Activated CD4-positive, alpha-beta memory T cell treated with anti-CD3 and anti-CD28 coated beads for 36 hours (primary cell): ENCODE results near the gene PLD1. TPM values are rescaled to one million over a fixed set of nuclear protein-coding genes. Genes with fewer than 3 reads are reported as not detected.

Experiments
- CTCF ChIA-PET: fragments of 350-600 bp; sonication (Branson Sonifier 250); formaldehyde crosslinking; loops from one replicate; lab custom pipeline; 2021; ENCODE audit warnings: antibody characterized with exemption, inconsistent platforms; lab: Charles Lee
- POLR2A ChIA-PET: fragments of 350-600 bp; sonication (Branson Sonifier 250); formaldehyde crosslinking; loops from one replicate; lab custom pipeline; 2021; ENCODE audit warnings: antibody characterized with exemption; lab: Charles Lee
- DNase-seq: peaks from one replicate; pipeline ENCODE4 v3.0.0-alpha.2; 2020
- H3K27ac Mint-ChIP-seq: one replicate; pipeline ENCODE4 v1.8.0; 2021; ENCODE audit warnings: mixed read lengths
- H3K27me3 Mint-ChIP-seq: one replicate; pipeline ENCODE4 v1.8.0; 2021; ENCODE audit warnings: mixed read lengths
- H3K36me3 Mint-ChIP-seq: one replicate; pipeline ENCODE4 v1.8.0; 2021; ENCODE audit warnings: mixed read lengths
- H3K4me1 Mint-ChIP-seq: one replicate; pipeline ENCODE4 v1.8.0; 2021; ENCODE audit warnings: low read depth, mixed read lengths
- H3K4me3 Mint-ChIP-seq: one replicate; pipeline ENCODE4 v1.8.0; 2021; ENCODE audit warnings: mild to moderate bottlenecking, mixed read lengths
- H3K9me3 Mint-ChIP-seq: one replicate; pipeline ENCODE4 v1.8.0; 2021; ENCODE audit warnings: mixed read lengths
- intact Hi-C: fragments of 100-400 bp; cut with micrococcal nuclease; formaldehyde crosslinking; loops from one replicate; pipeline ENCODE4 v1.15.1; 2023
- total RNA-seq, 2 experiments: library from RNA; stranded (reverse); gene quantifications; one replicate each; pipeline ENCODE4 v1.2.3, GENCODE V29; 2021

Gene PLD1
- total RNA-seq, 2 experiments from 2014 or later: 0.99 to 1.4 TPM

DNA sequence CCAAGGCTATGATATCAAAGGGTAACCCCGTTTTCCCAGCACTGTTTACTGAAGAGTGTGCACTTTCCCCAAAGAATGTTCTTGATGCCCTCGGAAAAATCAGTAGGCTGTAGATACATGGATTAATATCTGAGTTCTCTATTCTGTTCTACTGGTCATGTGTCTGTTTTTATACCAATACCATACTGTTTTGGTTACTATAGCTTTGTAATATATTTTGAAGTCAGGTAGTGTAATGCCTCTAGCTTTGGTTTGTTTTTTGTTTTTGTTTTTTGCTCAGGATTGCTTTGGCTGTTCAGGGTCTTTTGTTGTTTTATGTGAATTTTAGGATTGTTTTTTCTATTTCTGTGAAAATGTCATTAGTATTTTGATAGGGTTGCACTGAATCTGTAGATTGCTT lies 95.1 kb downstream of the PLD1 start:
- Mint-ChIP-seq H3K4me1 (no peaks in the 10 kb centered on the region), H3K9me3 (peaks cover 7% of the 10 kb centered on the region), H3K27me3 (peaks cover 5% of the 10 kb centered on the region), H3K27ac (no peak overlapping the region), H3K4me3 (no peak overlapping the region), H3K36me3 (no peaks in the 10 kb centered on the region)
- ChIA-PET POLR2A (no interaction called here), CTCF (no interaction called here)
- DNase-seq: no peak
- intact Hi-C loops: no loop called here

DNA sequence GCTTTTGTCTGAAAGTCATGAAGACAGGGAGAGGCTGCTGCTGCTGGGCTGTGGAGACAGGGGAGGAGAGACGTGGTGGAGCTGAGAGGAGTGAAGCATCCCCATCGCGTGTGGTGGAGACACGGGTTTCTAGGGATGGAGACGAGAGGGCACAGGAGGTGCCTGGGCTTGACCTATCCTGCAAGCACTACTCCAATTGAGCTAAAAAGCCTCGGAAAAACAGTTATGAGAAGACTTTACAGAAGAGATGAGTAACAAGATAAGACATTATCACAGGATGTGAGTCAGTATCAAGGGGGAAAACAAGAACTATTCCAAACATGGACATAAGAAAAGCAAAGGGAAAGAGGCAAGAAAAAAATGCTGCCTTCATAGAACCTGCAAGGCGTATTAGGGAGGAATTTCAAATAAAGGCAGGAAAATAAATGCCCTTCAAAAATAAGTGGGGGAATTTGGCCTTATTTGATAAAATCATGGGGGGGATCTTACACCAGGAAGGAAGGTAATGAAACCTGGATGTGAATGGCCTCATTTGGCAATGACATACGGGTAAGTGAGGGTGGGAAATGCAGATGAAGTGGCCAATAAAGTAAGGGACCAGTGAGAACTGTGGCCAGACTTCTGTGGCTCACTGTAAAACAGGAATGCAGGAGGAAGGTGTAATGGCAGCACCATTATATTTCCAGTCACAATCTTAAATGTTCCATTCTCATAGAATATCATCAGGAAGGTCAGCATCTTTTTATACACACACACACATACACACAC lies 97.9 kb downstream of the PLD1 start:
- intact Hi-C loops: no loop called here
- Mint-ChIP-seq H3K4me3 (no peak overlapping the region), H3K27ac (no peak overlapping the region), H3K36me3 (no peaks in the 10 kb centered on the region), H3K9me3 (peaks cover 7% of the 10 kb centered on the region), H3K4me1 (no peaks in the 10 kb centered on the region), H3K27me3 (no peaks in the 10 kb centered on the region)
- no peak for DNase-seq
- ChIA-PET CTCF (no interaction called here), POLR2A (no interaction called here)

DNA sequence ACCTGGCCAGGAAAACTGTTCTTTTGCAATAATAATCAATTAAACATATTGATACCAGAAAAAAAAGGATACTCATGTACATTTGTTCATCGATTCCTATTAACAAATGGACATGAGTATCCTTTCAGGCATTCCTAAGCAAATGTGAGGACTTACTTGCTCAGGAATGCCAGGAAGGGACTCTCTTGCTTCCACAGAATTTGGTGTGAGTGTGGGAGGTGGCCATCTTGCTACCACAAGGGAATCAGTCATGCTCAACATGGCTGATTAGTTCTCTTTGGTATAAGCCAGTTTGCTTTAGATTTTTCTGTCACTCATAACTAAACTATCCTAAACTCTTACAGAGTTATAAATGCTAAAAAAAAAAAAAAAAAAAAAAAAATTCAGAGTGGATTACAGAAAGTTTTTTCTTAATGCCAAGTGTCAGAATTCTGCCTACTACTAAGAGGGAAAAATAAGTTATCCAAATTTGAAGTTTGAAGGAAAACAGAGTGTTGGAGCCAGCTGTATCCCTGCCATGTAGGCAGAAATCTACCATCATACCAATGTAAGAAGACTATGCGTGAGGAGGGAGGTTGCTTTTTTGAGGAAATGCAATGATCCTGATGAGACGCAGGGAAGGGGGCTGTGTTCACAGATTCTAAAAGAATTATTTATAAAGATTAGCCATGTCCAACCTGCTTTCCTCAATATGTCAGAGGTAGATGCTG lies 98.7 kb downstream of the PLD1 start:
- intact Hi-C loops: no loop called here
- Mint-ChIP-seq H3K36me3 (no peaks in the 10 kb centered on the region), H3K4me1 (no peaks in the 10 kb centered on the region), H3K27me3 (no peaks in the 10 kb centered on the region), H3K4me3 (no peak overlapping the region), H3K27ac (no peak overlapping the region), H3K9me3 (peaks cover 7% of the 10 kb centered on the region)
- CTCF ChIA-PET: no interaction called here
- POLR2A ChIA-PET: no interaction called here
- DNase-seq: no peak

DNA sequence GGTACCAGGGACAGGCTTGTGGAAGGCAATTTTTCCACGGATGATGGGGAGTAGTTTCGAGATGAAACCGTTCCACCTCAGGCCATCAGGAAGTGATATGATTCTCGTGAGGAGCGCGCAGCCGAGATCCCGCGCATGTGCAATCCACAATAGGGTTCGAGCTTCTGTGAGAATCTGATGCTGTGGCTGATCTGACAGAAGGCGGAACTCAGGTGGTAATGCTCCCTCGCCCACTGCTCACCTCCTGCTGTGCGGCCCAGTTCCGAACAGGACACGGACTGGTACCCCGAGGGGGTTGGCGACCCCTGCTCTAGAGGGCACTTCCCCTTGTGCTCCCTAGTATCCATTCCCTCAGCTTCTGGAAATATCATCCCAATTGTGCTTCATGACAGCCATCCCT lies 99.9 kb downstream of the PLD1 start:
- DNase-seq: no peak
- Mint-ChIP-seq H3K36me3 (no peaks in the 10 kb centered on the region), H3K27ac (no peak overlapping the region), H3K27me3 (no peaks in the 10 kb centered on the region), H3K9me3 (peaks cover 3% of the 10 kb centered on the region), H3K4me1 (no peaks in the 10 kb centered on the region), H3K4me3 (no peak overlapping the region)
- intact Hi-C loops: no loop called here
- POLR2A ChIA-PET: no interaction called here
- CTCF ChIA-PET: no interaction called here

DNA sequence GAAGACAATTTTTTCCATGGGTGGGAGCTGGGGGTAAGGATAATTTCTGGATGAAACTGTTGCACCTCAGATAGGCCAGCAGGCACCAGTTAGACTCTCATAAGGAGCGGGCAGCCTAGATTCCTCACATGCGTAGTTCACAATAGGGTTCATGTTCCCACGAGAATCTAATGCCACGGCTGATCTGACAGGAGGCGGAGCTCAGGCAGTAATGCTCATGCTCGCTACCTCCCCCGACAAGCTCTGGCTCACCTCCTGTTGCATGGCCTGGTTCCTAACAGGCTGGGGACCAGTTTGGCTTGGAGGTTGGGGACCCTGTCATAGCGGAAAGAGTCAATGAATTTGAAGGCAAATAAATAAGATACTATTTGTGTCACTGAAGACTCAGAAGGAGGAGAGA lies 105.5 kb downstream of the PLD1 start:
- no peaks in the 10 kb centered on the region for H3K36me3 Mint-ChIP-seq
- CTCF ChIA-PET: interaction anchor here (0.6 to 4.5 kb wide), 4 partner anchors 16 to 129 kb away, joined by 3 to 28 read pairs (median 8); no protein-coding TSS in a partner anchor
- intact Hi-C loops: loop anchor here (1.0 to 10.0 kb wide), 2 partner anchors 67 to 130 kb away; no protein-coding TSS in a partner anchor
- peaks cover 4% of the 10 kb centered on the region for H3K9me3 Mint-ChIP-seq
- no peak overlapping the region for H3K4me3 Mint-ChIP-seq
- POLR2A ChIA-PET: no interaction called here
- no peak overlapping the region for H3K27ac Mint-ChIP-seq
- no peak for DNase-seq
- H3K4me1 Mint-ChIP-seq: no peaks in the 10 kb centered on the region
- H3K27me3 Mint-ChIP-seq: peaks cover 8% of the 10 kb centered on the region

DNA sequence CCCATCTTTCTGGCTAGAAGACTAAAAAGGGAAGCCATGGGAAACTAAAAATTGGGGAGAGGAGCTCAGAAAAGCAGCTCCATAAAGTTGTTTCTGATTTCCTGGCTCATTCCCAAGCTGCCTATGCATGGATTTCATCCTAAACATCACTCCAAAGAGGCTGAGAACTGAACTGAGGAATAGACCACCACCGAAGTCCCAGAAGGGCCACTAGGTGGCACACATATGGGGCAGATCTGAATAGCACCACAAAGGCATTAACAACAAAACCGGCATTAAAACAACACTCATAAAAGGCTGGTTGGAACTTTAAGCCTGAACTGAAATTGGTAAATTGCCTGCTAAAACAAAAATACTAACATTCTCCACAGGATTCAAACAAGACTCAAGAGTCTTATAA lies 106.3 kb downstream of the PLD1 start:
- Mint-ChIP-seq H3K36me3 (no peaks in the 10 kb centered on the region), H3K9me3 (peaks cover 4% of the 10 kb centered on the region), H3K4me1 (no peaks in the 10 kb centered on the region), H3K27ac (no peak overlapping the region), H3K27me3 (peaks cover 9% of the 10 kb centered on the region), H3K4me3 (no peak overlapping the region)
- DNase-seq: peak; percentile 31
- intact Hi-C loops: loop anchor here (1.0 to 10.0 kb wide), 2 partner anchors 68 to 131 kb away; no protein-coding TSS in a partner anchor
- CTCF ChIA-PET: interaction anchor here (0.8 to 4.5 kb wide), 4 partner anchors 68 to 635 kb away, joined by 3 to 28 read pairs (median 8); no protein-coding TSS in a partner anchor
- POLR2A ChIA-PET: no interaction called here

DNA sequence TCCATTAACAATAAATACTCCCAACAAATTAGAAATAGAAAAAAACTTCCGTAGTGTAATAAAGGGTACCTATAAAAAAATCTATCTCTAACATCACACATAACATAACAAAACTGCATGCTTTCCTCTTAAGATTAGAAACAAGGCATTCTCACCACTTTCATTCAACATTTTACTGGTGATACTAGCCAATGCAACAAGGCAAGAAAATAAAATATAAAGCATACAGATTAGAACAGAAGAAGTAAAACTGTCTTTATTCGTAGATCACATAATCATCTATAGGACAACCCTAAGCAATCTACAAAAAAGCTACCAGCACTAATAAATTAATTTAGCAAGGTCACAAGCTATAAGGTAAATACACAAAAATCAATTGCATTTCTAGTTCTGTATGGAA lies 107.1 kb downstream of the PLD1 start:
- Mint-ChIP-seq H3K27me3 (peaks cover 12% of the 10 kb centered on the region), H3K4me1 (no peaks in the 10 kb centered on the region), H3K4me3 (no peak overlapping the region), H3K9me3 (peaks cover 4% of the 10 kb centered on the region), H3K27ac (no peak overlapping the region), H3K36me3 (no peaks in the 10 kb centered on the region)
- intact Hi-C loops: loop anchor here (10.0 kb wide), 1 partner anchor 132 kb away; no protein-coding TSS in a partner anchor
- CTCF ChIA-PET: interaction anchor here (0.7 to 4.5 kb wide), 7 partner anchors 14 to 636 kb away, joined by 3 to 28 read pairs (median 4); partner anchors contain the start of gene PLD1
- no peak for DNase-seq
- POLR2A ChIA-PET: no interaction called here

DNA sequence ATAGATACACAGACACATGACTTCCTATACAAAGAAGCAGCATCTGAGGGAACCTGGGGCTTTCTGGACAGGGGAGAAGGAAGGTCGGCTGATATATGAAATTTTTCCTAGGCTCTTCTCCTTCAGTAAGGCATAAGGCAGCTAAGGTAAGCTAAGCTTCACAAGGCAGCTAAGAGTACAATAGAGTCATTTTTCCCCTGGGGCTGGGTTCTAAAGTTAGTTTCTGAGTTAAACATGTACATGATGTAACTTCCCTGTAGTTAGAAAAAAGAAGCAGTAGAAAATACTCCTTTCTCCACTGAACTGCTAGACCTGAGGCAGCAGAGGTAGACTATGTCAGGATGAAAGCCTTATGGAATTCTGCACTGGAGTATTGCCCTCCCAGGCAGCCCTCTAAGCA lies 109.6 kb downstream of the PLD1 start:
- Mint-ChIP-seq H3K4me1 (no peaks in the 10 kb centered on the region), H3K9me3 (peaks cover 4% of the 10 kb centered on the region), H3K4me3 (no peak overlapping the region), H3K27me3 (peaks cover 19% of the 10 kb centered on the region), H3K27ac (no peak overlapping the region), H3K36me3 (no peaks in the 10 kb centered on the region)
- no peak for DNase-seq
- CTCF ChIA-PET: interaction anchor here (2.2 kb wide), 1 partner anchor 71 kb away, joined by 7 read pairs; no protein-coding TSS in a partner anchor
- POLR2A ChIA-PET: interaction anchor here (0.5 kb wide), 1 partner anchor 421 kb away, joined by 4 read pairs; no protein-coding TSS in a partner anchor
- intact Hi-C loops: loop anchor here (10.0 kb wide), 1 partner anchor 134 kb away; no protein-coding TSS in a partner anchor

DNA sequence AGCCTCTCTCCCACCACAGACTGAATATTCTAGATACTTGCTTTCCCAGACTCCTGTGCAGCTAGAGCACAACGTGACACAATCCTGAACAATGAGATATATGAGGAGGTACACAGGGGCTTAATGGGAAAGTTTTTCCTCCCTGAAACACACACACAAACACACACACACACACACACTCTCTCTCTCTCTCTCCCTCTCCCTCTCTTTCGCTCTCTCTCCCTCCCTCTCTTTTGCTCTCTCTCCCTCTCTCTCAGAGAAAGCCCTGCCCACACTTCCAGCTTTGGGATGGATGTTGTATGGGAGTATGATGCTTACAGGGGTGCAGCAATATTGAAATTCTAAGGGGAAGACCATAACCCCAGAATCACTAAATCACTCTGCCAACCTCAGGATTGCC lies 110.1 kb downstream of the PLD1 start:
- Mint-ChIP-seq H3K9me3 (peaks cover 4% of the 10 kb centered on the region), H3K27me3 (peaks cover 19% of the 10 kb centered on the region), H3K4me1 (no peaks in the 10 kb centered on the region), H3K36me3 (no peaks in the 10 kb centered on the region), H3K4me3 (no peak overlapping the region), H3K27ac (no peak overlapping the region)
- ChIA-PET CTCF (interaction anchor here (2.2 kb wide), 1 partner anchor 72 kb away, joined by 7 read pairs; no protein-coding TSS in a partner anchor), POLR2A (no interaction called here)
- DNase-seq: no peak
- intact Hi-C loops: loop anchor here (10.0 kb wide), 1 partner anchor 135 kb away; no protein-coding TSS in a partner anchor

DNA sequence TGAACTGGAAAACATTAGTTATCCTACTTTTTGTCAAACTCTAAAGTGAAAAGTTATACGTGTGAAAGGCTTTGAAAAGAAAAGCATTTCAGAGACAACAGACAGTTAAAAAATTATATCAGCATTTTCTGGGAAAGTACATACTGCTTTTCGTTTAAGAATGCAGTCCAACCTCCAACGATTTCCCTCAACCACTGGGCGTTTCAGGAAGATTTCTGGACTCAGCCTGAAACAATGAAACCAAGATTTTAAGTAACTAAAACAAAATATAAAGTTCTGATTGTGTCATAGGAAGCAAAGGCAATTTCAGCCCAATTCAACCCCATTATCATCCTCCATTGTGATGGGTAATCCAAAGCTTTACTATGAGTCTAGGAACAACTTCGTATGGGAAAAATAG lies 110.7 kb downstream of the PLD1 start:
- DNase-seq: no peak
- H3K9me3 Mint-ChIP-seq: peaks cover 4% of the 10 kb centered on the region
- intact Hi-C loops: no loop called here
- no peak overlapping the region for H3K4me3 Mint-ChIP-seq
- H3K36me3 Mint-ChIP-seq: no peaks in the 10 kb centered on the region
- ChIA-PET POLR2A (no interaction called here), CTCF (interaction anchor here (2.2 kb wide), 1 partner anchor 72 kb away, joined by 7 read pairs; no protein-coding TSS in a partner anchor)
- H3K27me3 Mint-ChIP-seq: peaks cover 19% of the 10 kb centered on the region
- no peaks in the 10 kb centered on the region for H3K4me1 Mint-ChIP-seq
- H3K27ac Mint-ChIP-seq: no peak overlapping the region

DNA sequence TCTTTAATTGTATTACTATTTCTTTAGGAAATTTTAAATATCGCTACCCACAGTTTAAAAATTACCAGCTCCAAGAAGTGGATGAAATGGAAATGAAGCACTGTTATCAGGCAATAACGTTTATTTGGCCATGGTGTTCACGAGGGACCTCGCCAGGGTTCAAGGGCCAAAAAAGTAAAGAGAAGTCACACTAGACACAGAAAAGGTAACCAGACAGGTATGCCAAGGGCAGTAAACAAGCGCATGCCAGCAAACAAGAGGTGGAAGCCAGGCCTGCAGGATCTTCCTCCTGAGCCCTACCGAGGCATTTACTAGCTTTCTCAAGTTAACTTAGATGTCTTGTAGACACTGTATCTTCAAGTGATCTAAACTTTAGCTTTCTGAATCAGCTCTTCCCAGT lies 113.5 kb downstream of the PLD1 start:
- ChIA-PET POLR2A (no interaction called here), CTCF (interaction anchor here (0.8 kb wide), 1 partner anchor 76 kb away, joined by 3 read pairs; no protein-coding TSS in a partner anchor)
- Mint-ChIP-seq H3K36me3 (no peaks in the 10 kb centered on the region), H3K9me3 (no peaks in the 10 kb centered on the region), H3K27ac (no peak overlapping the region), H3K4me3 (no peak overlapping the region), H3K27me3 (peaks cover 18% of the 10 kb centered on the region), H3K4me1 (no peaks in the 10 kb centered on the region)
- no peak for DNase-seq
- intact Hi-C loops: no loop called here

DNA sequence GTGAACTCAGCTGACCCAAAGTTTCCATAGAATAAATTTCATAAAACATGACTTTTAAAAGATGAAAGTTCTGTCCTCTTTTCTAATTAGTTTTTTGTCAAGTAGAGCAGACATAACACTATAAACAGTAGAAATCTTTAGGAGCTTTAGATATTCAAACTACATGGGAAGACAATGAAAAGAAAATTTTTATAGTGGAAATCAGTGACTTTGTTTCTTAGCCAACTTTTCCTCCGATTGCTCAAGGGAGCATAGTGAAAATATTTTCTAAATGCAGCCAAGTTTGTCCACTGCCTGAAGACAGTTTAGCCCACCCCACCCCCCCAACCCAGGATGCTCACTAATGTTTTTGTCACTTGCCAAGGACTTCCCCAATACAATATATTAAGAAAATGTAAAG lies 114.9 kb downstream of the PLD1 start:
- intact Hi-C loops: no loop called here
- no peak overlapping the region for H3K4me3 Mint-ChIP-seq
- no peak for DNase-seq
- no peak overlapping the region for H3K27ac Mint-ChIP-seq
- POLR2A ChIA-PET: no interaction called here
- H3K27me3 Mint-ChIP-seq: peaks cover 14% of the 10 kb centered on the region
- no peaks in the 10 kb centered on the region for H3K9me3 Mint-ChIP-seq
- H3K36me3 Mint-ChIP-seq: no peaks in the 10 kb centered on the region
- CTCF ChIA-PET: no interaction called here
- peaks cover under 1% of the 10 kb centered on the region for H3K4me1 Mint-ChIP-seq
